ENCODE data around the gene DPP10. TPM values are rescaled to one million over a fixed set of nuclear protein-coding genes. Genes with fewer than 3 reads are reported as not detected.

DPP10 gene
- total RNA-seq, 1 experiment from 2014 or later, result not detected

DNA sequence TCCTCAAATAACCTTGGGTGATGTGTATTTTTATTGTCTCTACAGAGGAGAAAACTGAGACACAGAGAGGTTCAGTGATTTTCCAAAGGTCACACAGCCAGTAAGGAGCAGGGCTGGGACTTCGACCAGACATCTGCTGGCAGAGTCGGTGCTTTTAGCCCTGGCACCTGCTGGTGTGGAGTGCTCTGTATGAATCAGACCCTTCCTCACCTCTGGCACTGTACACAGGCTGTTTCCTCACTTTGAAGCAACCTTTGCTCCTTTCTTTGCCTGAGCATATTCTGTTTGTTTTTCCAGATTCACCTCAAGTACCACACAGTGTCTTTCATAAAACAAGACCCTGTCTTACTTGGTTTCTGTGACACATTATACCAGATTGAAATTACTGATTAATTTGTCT lies 107.9 kb downstream of the DPP10 start:
- intact Hi-C loops (cut with micrococcal nuclease), result loop anchor here (2.0 to 5.0 kb wide), 4 partner anchors 588 to 796 kb away; no protein-coding TSS in a partner anchor
- BruUV-seq (replicated peaks), result no TSS peak
- Mint-ChIP-seq H3K4me1 (ENCODE audit: insufficient read depth, unreplicated experiment) (no peaks in the 10 kb centered on the region), H3K27me3 (ENCODE audit: insufficient read depth, unreplicated experiment) (peaks cover 31% of the 10 kb centered on the region), H3K27ac (ENCODE audit: low read depth, unreplicated experiment) (no peak overlapping the region), H3K9me3 (ENCODE audit: unreplicated experiment) (no peaks in the 10 kb centered on the region), H3K4me3 (ENCODE audit: unreplicated experiment) (no peak overlapping the region), H3K36me3 (ENCODE audit: insufficient read depth, unreplicated experiment) (no peaks in the 10 kb centered on the region)
- CTCF ChIA-PET, result interaction anchor here (0.6 to 6.5 kb wide), 25 partner anchors 10 to 700 kb away, joined by 3 to 58 read pairs (median 4); no protein-coding TSS in a partner anchor
- TF ChIP-seq, protein P1, sequence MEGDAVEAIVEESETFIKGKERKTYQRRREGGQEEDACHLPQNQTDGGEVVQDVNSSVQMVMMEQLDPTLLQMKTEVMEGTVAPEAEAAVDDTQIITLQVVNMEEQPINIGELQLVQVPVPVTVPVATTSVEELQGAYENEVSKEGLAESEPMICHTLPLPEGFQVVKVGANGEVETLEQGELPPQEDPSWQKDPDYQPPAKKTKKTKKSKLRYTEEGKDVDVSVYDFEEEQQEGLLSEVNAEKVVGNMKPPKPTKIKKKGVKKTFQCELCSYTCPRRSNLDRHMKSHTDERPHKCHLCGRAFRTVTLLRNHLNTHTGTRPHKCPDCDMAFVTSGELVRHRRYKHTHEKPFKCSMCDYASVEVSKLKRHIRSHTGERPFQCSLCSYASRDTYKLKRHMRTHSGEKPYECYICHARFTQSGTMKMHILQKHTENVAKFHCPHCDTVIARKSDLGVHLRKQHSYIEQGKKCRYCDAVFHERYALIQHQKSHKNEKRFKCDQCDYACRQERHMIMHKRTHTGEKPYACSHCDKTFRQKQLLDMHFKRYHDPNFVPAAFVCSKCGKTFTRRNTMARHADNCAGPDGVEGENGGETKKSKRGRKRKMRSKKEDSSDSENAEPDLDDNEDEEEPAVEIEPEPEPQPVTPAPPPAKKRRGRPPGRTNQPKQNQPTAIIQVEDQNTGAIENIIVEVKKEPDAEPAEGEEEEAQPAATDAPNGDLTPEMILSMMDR (IDR thresholded peaks at IDR 0.05; ENCODE audit: unreplicated experiment), result no peak
- POLR2A ChIA-PET, result no interaction called here
- no peak for DNase-seq (ENCODE audit: unreplicated experiment)

DNA sequence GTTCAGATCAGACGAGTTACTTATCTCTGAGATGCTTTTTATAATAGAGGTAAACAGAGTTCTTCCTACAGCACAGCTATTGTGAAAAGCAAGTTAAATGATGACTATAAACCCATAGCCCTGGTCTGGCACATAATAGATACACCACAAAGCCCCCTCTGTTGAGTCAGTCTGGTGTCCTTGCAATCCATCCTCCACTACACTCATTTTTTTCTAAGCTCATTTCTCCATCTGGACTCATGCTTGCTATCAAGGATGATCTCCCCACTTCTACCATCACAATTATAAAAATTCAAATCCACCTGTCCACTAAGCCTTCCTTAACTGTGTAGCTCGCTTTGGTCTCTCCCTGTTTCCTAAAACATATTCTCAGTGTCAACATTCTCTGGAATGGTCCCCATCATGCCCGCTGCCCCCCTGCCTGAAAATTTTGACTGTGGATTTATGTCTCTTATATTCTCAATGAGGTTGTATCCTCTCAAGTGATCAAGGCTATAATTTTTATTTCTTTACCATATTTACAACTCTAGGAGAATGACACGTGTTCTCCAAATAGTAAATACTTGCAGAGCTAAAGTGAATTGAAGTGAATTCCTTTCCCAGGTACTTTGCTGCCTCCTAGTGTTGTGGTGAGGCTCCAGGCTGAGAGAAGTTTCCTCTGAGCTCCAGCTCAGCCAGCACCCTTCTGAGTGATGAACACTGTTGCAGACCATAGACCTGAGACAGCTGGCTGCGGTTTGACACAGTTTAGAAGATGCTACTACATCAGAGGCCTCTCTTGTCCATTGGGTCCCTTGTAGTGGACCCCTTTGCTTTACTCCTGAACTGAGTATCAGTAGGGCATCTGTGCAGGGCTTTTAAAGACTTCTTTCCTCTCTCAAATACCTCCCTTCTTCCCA lies 108.7 kb downstream of the DPP10 start:
- TF ChIP-seq, protein P1 (IDR thresholded peaks at IDR 0.05; ENCODE audit: unreplicated experiment), result peak; percentile 78
- intact Hi-C loops (cut with micrococcal nuclease), result loop anchor here (1.0 to 5.0 kb wide), 5 partner anchors 574 to 796 kb away; no protein-coding TSS in a partner anchor
- H3K27ac Mint-ChIP-seq (ENCODE audit: low read depth, unreplicated experiment), result no peak overlapping the region
- POLR2A ChIA-PET, result interaction anchor here (1.0 to 1.1 kb wide), 2 partner anchors 588 to 795 kb away, joined by 6 read pairs; partner anchors contain the start of gene SLC35F5
- H3K4me3 Mint-ChIP-seq (ENCODE audit: unreplicated experiment), result no peak overlapping the region
- peak; percentile 62 for DNase-seq (ENCODE audit: unreplicated experiment)
- no peaks in the 10 kb centered on the region for H3K9me3 Mint-ChIP-seq (ENCODE audit: unreplicated experiment)
- no peaks in the 10 kb centered on the region for H3K36me3 Mint-ChIP-seq (ENCODE audit: insufficient read depth, unreplicated experiment)
- no TSS peak for BruUV-seq (replicated peaks)
- H3K27me3 Mint-ChIP-seq (ENCODE audit: insufficient read depth, unreplicated experiment), result peaks cover 39% of the 10 kb centered on the region
- CTCF ChIA-PET, result interaction anchor here (0.6 to 6.5 kb wide), 30 partner anchors 9 to 833 kb away, joined by 3 to 58 read pairs (median 3); no protein-coding TSS in a partner anchor
- H3K4me1 Mint-ChIP-seq (ENCODE audit: insufficient read depth, unreplicated experiment), result no peaks in the 10 kb centered on the region

DNA sequence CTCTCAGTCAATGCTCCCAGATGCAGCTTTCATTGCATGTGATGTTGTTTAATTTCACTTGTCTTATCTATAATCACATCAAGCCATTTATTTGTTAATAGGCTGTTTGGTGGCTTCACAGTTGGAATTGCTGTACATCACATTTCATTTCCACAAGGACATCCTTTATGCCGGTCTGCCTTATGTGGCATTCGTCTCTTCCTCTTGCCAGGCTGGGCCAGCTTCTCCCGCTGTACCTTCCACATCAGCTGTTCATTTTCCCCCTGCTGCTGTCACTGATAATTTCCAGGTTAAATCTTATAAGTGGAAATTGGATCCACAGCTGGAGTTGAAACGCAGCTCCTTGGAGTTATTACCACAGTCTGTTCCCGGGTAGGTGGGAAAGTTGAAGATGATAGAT lies 110.6 kb downstream of the DPP10 start:
- H3K27ac Mint-ChIP-seq (ENCODE audit: low read depth, unreplicated experiment), result no peak overlapping the region
- TF ChIP-seq, protein P1 (IDR thresholded peaks at IDR 0.05; ENCODE audit: unreplicated experiment), result no peak
- H3K4me3 Mint-ChIP-seq (ENCODE audit: unreplicated experiment), result no peak overlapping the region
- H3K4me1 Mint-ChIP-seq (ENCODE audit: insufficient read depth, unreplicated experiment), result no peaks in the 10 kb centered on the region
- ChIA-PET CTCF (interaction anchor here (1.1 to 6.5 kb wide), 6 partner anchors 9 to 753 kb away, joined by 3 to 58 read pairs (median 6); no protein-coding TSS in a partner anchor), POLR2A (no interaction called here)
- intact Hi-C loops (cut with micrococcal nuclease), result loop anchor here (5.0 kb wide), 2 partner anchors 591 to 756 kb away; no protein-coding TSS in a partner anchor
- no peaks in the 10 kb centered on the region for H3K36me3 Mint-ChIP-seq (ENCODE audit: insufficient read depth, unreplicated experiment)
- peaks cover 48% of the 10 kb centered on the region for H3K27me3 Mint-ChIP-seq (ENCODE audit: insufficient read depth, unreplicated experiment)
- DNase-seq (ENCODE audit: unreplicated experiment), result no peak
- no peaks in the 10 kb centered on the region for H3K9me3 Mint-ChIP-seq (ENCODE audit: unreplicated experiment)
- BruUV-seq (replicated peaks), result no TSS peak

DNA sequence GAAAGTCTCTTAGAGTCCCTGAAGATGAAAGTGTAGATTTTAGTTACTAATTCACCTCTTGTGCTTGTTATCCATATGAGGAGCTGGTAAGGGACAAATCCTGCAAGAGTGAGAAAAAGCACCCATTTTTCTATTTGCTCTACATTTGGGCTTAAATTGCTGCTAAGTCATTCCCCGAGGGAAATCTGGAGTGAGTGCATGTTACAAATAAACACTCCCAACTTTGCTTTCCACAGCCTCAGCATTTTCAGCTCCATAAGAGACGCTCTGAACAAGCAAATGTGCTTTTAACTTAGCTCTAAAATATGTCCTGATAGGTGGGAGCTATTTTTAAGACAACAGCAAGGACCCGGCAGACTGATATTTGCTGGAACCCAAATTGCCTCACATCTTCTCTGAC lies 126.7 kb downstream of the DPP10 start:
- H3K27ac Mint-ChIP-seq (ENCODE audit: low read depth, unreplicated experiment), result no peak overlapping the region
- TF ChIP-seq, protein P1 (IDR thresholded peaks at IDR 0.05; ENCODE audit: unreplicated experiment), result no peak
- intact Hi-C loops (cut with micrococcal nuclease), result no loop called here
- H3K9me3 Mint-ChIP-seq (ENCODE audit: unreplicated experiment), result no peaks in the 10 kb centered on the region
- H3K36me3 Mint-ChIP-seq (ENCODE audit: insufficient read depth, unreplicated experiment), result no peaks in the 10 kb centered on the region
- H3K4me3 Mint-ChIP-seq (ENCODE audit: unreplicated experiment), result no peak overlapping the region
- no TSS peak for BruUV-seq (replicated peaks)
- H3K27me3 Mint-ChIP-seq (ENCODE audit: insufficient read depth, unreplicated experiment), result no peaks in the 10 kb centered on the region
- H3K4me1 Mint-ChIP-seq (ENCODE audit: insufficient read depth, unreplicated experiment), result no peaks in the 10 kb centered on the region
- ChIA-PET CTCF (interaction anchor here (0.7 kb wide), 1 partner anchor 22 kb away, joined by 4 read pairs; no protein-coding TSS in a partner anchor), POLR2A (no interaction called here)
- DNase-seq (ENCODE audit: unreplicated experiment), result no peak

Measured in MCF 10A (cell line).